Measurements from ENCODE around the gene PC. TPM values are rescaled to one million over a fixed set of nuclear protein-coding genes. Genes with fewer than 3 reads are reported as not detected.
A peak's percentile ranks its signal among the peaks of the same experiment; 100 is the strongest.

PC gene
- total and polyA plus RNA-seq, 9 of the 15 experiments (the other 6 are each of a cell fraction or from before 2014, with no cell fraction given), result 0.94 to 38.0 (median 8.7) TPM

GRCh38 chr11:66851698-66852465 is 106.3 kb downstream of the PC start:
- H3K4me3 ChIP-seq, result no peak overlapping the region
- H3K4me1 ChIP-seq (replicated peaks in 1 of 2; ENCODE audit: control insufficient read depth in 2 of 2, insufficient read depth in 2 of 2, low read length in 2 of 2), result peaks cover 11 to 70% of the 10 kb centered on the region in 2 experiments; a peak in 4 of 5 replicates
- peak; percentile 40 for ATAC-seq
- no peak overlapping the region for H3K4me2 ChIP-seq (ENCODE audit: insufficient read depth, low read length)
- peak; percentile 71 for FAIRE-seq
- no peak overlapping the region for H3K27ac ChIP-seq (ENCODE audit: extremely low read depth, low read depth, low read length)
- in situ Hi-C loops (cut with MboI), result loop anchor here (5.0 kb wide), 1 partner anchor 125 kb away; the partner anchor contains the start of gene C11orf86
- H3K27me3 ChIP-seq (ENCODE audit: control insufficient read depth in 2 of 2, insufficient read depth in 2 of 2, low read length in 2 of 2), result no peaks in the 10 kb centered on the region
- WGBS (ENCODE audit: insufficient coverage, low coverage, missing lambda C conversion rate), result 61% methylated on average over 24 of the region's 26 CpGs
- no peaks in the 10 kb centered on the region for H3K9me3 ChIP-seq (replicated peaks; ENCODE audit: control insufficient read depth, insufficient read depth, low read depth, low read length)
- BruUV-seq (replicated peaks), result no TSS peak
- no peak overlapping the region for H2AFZ ChIP-seq (ENCODE audit: low read depth, low read length)
- H3K9ac ChIP-seq (ENCODE audit: insufficient read depth in 1 of 2, low read depth in 2 of 2, low read length in 2 of 2), result peak overlapping the region in 1 of 2 experiments; percentile 41; a peak in 2 of 4 replicates
- peaks cover 10% of the 10 kb centered on the region; the same call in 2 of the 3 replicates for H3K79me2 ChIP-seq (ENCODE audit: control insufficient read depth, insufficient read depth, low read length)
- no peaks in the 10 kb centered on the region for H4K20me1 ChIP-seq (replicated peaks; ENCODE audit: control insufficient read depth, insufficient read depth, low read length)
- intact Hi-C loops (cut with micrococcal nuclease), result no loop called here
- ChIA-PET CTCF (ENCODE audit: low intra/inter-chr PET ratio) (no interaction called here), POLR2A (interaction anchor here (0.6 to 5.5 kb wide), 5 partner anchors 8 to 167 kb away, joined by 3 to 58 read pairs (median 3); partner anchors contain the start of gene RCE1)
- peaks cover 30% of the 10 kb centered on the region; the same call in 2 of the 3 replicates for H3K36me3 ChIP-seq (ENCODE audit: control insufficient read depth, insufficient read depth, low read length)
- no peaks in the 10 kb centered on the region for H3K9me1 ChIP-seq (ENCODE audit: control insufficient read depth, insufficient read depth, low read length)
- peak in 3 of 4 experiments; percentile 43 to 58 (median 55) for DNase-seq (ENCODE audit: extremely low read depth in 1 of 4, low spot score in 3 of 4)
- TF ChIP-seq RBM15 (IDR thresholded peaks at IDR 0.05; ENCODE audit: insufficient read depth, low read length) (no peak), E2F6 (IDR thresholded peaks at IDR 0.05; ENCODE audit: borderline replicate concordance in 1 of 2, extremely low read depth in 1 of 2, insufficient read depth in 1 of 2, insufficient read length in 1 of 2, low read depth in 1 of 2, low read length in 1 of 2, poor library complexity in 1 of 2, severe bottlenecking in 1 of 2) (peak in 1 of 2 experiments; percentile 41), HOMEZ (CRISPR knock-in tag; IDR thresholded peaks at IDR 0.05) (no peak), STAT5A (IDR thresholded peaks at IDR 0.05; ENCODE audit: borderline replicate concordance, low read length) (no peak), E2F4 (CRISPR knock-in tag; IDR thresholded peaks at IDR 0.05; ENCODE audit: low read depth) (no peak), SNIP1 (IDR thresholded peaks at IDR 0.05; ENCODE audit: low read depth) (no peak), KLF13 (tag; IDR thresholded peaks at IDR 0.05; ENCODE audit: borderline replicate concordance, low read depth) (no peak), ZBTB34 (CRISPR knock-in tag; IDR thresholded peaks at IDR 0.05) (no peak), L3MBTL2 (IDR thresholded peaks at IDR 0.05) (peak; percentile 26; the same call in 1 of the 2 replicates), ZNF668 (CRISPR knock-in tag; IDR thresholded peaks at IDR 0.05) (no peak)
